Epithelial cell of esophagus (primary cell): ENCODE measurements around the gene APOL1.

Experiments used
- DNase-seq: peaks from one replicate; pipeline ENCODE4 v3.0.0; 2010; ENCODE audit warnings: low read depth
- H3K4me3 ChIP-seq: 2 replicates; pipeline ENCODE4 v1.5.1; 2011; ENCODE audit warnings: mild to moderate bottlenecking, low read length, control low read depth
- CTCF ChIP-seq: IDR thresholded peaks from 2 replicates; pipeline ENCODE4 v1.5.1; 2011; ENCODE audit warnings: low read depth, mild to moderate bottlenecking, low read length, control low read depth, inconsistent platforms; ENCODE audit not compliant: insufficient read depth; ENCODE audit errors: missing control alignments

The APOL1 gene

GRCh38 chr22:36298601-36299000, 45.7 kb downstream of the APOL1 start:
- H3K4me3 ChIP-seq = no peak overlapping the region
- DNase-seq = no peak
- TF ChIP-seq CTCF = no peak

GRCh38 chr22:36299295-36299694, 46.4 kb downstream of the APOL1 start:
- DNase-seq = no peak
- H3K4me3 ChIP-seq = no peak overlapping the region
- TF ChIP-seq CTCF = no peak

GRCh38 chr22:36299911-36300310, 47.0 kb downstream of the APOL1 start:
- no peak for DNase-seq
- H3K4me3 ChIP-seq = no peak overlapping the region
- no peak for TF ChIP-seq CTCF

GRCh38 chr22:36300396-36301212, 47.7 kb downstream of the APOL1 start:
- no peak overlapping the region for H3K4me3 ChIP-seq
- no peak for DNase-seq
- no peak for TF ChIP-seq CTCF

GRCh38 chr22:36301384-36301828, 48.5 kb downstream of the APOL1 start:
- no peak overlapping the region for H3K4me3 ChIP-seq

GRCh38 chr22:36301851-36302250, 48.9 kb downstream of the APOL1 start:
- no peak for TF ChIP-seq CTCF
- DNase-seq = no peak
- H3K4me3 ChIP-seq = no peak overlapping the region

More at GRCh38 chr22:36301384-36301828, 48.5 kb downstream of the APOL1 start:
- peak; percentile 93 for TF ChIP-seq CTCF
- DNase-seq = peak; percentile 67

- TF ChIP-seq CTCF = no peak
- no peak overlapping the region for H3K4me3 ChIP-seq
- no peak for DNase-seq
Measured at GRCh38 chr22:36302439-36303114, 49.6 kb downstream of the APOL1 start.
